Kidney (tissue), 14 donors: ENCODE results near the gene ABHD17A. TPM values are rescaled to one million over a fixed set of nuclear protein-coding genes. Genes with fewer than 3 reads are reported as not detected.
A peak's percentile ranks its signal among the peaks of the same experiment; 100 is the strongest.

Experiments used
- DNase-seq, 5 donors: peaks; one replicate each; pipeline ENCODE4 v3.0.0-alpha.2; 2013 to 2020
- FAIRE-seq: peaks from 2 replicates; lab custom pipeline; 2012; peaks lifted over from hg19 to GRCh38; lab: Jason Lieb, UNC
- H3K27ac ChIP-seq, 2 donors: one replicate each; pipeline ENCODE4 v1.7.0; 2013; ENCODE audit warnings: low read depth in 2 of 2, low read length in 2 of 2, inconsistent platforms in 1 of 2
- H3K27me3 ChIP-seq: one replicate; pipeline ENCODE4 v1.7.1; 2013; ENCODE audit warnings: low read length, inconsistent platforms; ENCODE audit not compliant: control insufficient read depth, insufficient read depth
- H3K36me3 ChIP-seq, 3 donors: one replicate each; pipeline versions ENCODE4 v1.7.0 to v1.7.1; 2013; ENCODE audit warnings: low read length in 3 of 3, control low read depth in 1 of 3, inconsistent platforms in 1 of 3; ENCODE audit not compliant: insufficient read depth in 3 of 3, control insufficient read depth in 2 of 3
- H3K4me1 ChIP-seq, 3 donors: one replicate each; pipeline versions ENCODE4 v1.7.0 to v1.7.1; 2013; ENCODE audit warnings: low read length in 3 of 3, inconsistent platforms in 1 of 3, low read depth in 1 of 3; ENCODE audit not compliant: control insufficient read depth in 2 of 3, insufficient read depth in 2 of 3
- H3K4me3 ChIP-seq, 3 donors: one replicate each; pipeline versions ENCODE4 v1.7.0 to v1.8.1; 2013; ENCODE audit warnings: low read length in 3 of 3, control low read depth in 1 of 3, inconsistent platforms in 1 of 3
- H3K9ac ChIP-seq, 3 donors: one replicate each; pipeline versions ENCODE4 v1.7.0 to v1.7.1; 2013; ENCODE audit warnings: low read length in 3 of 3, control low read depth in 1 of 3, inconsistent platforms in 1 of 3
- H3K9me3 ChIP-seq, 3 donors: one replicate each; pipeline versions ENCODE4 v1.7.0 to v1.7.1; 2013; ENCODE audit warnings: low read length in 3 of 3, control low read depth in 1 of 3, inconsistent platforms in 1 of 3; ENCODE audit not compliant: control insufficient read depth in 2 of 3, insufficient read depth in 1 of 3
- CTCF ChIP-seq: IDR thresholded peaks from 3 replicates; pipeline ENCODE4 v1.5.1; 2012; ENCODE audit warnings: mild to moderate bottlenecking, moderate library complexity, borderline replicate concordance; ENCODE audit not compliant: insufficient read depth; ENCODE audit errors: extremely low read depth
- intact Hi-C: fragments of 100-400 bp; cut with DNase I; formaldehyde crosslinking; loops from one replicate; pipeline ENCODE4 v1.11.1; 2022
- polyA plus RNA-seq: library from polyadenylated mRNA; stranded (reverse); fragments of 350-450 nt; fragmentation: Illumina TruSeq; extraction: RNeasy Lipid Tissue Mini Kit (QIAGEN cat#74804); gene quantifications from one replicate; pipeline ENCODE4 v1.2.3, GENCODE V29; 2014; ENCODE audit warnings: low read depth, low replicate concordance; ENCODE audit not compliant: insufficient read depth
- total RNA-seq: library from RNA; stranded (reverse); fragmentation: NEBNext Ultra II Directional; extraction: Animal tissue kit (Norgen Biotek cat#: 25700); gene quantifications from one replicate; pipeline ENCODE4 v1.2.1, GENCODE V29; 2021
- donor health status: control.
- donor health status: control.
- donor health status: control.
- donor health status: control.
- donor health status: control.
- donor health status: DM: yes; HTN: yes; CAD: no.
- donor health status: Normal renal cell carcinoma (clear cell type).

Gene ABHD17A
- total and polyA plus RNA-seq, 2 donors from 2014 or later, result 63.8 to 65.1 TPM

DNA sequence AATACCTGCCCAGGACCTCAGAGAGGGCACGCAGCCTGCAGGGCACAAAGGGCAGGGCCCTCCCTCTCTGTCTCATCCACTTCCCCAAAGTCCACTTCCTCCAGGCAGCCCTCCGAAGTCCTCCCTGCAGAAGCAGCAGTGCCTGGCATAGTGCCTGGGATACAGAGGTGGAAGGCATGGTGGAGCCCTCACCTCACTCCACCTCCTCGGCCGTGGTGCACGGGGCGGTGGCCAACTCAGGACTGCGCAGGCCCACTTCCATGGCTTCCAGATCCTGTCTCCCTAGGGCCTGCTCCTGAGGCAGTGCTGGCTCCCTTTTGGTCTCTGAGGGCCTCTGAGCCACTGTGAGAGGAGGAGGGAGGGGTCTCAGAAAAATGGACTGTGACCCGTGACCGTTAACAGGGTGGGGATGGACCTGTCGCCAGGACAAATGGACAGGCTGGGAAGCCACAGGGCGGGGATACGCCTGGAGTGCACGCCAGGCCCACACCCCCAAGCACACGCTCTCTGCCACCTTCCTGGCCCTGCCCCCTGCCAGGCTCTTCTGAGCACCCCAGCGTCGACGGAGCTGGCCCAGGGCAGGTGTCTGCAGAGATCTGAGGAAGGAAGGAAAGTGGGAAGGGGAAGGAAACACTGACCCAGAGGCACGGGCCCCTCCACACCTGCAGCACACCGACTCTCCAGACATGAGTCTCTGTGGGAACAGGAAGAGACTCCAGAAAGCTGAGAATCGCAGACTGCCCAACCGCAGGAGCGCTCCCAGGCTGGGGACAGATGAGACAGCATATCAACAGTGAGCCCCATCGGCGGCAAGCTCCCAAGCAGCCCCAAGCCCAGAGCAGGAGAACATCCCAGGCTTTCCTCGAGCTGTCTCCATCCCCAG lies 45.4 kb downstream of the ABHD17A start:
- no peaks in the 10 kb centered on the region for H3K27me3 ChIP-seq
- FAIRE-seq (no peak), DNase-seq (no peak)
- no peak for TF ChIP-seq CTCF
- H3K4me3 ChIP-seq, result no peak overlapping the region
- no peak overlapping the region for H3K27ac ChIP-seq
- H3K9me3 ChIP-seq, result no peaks in the 10 kb centered on the region
- no peaks in the 10 kb centered on the region for H3K36me3 ChIP-seq
- peaks cover 0 to 38% (median 0%) of the 10 kb centered on the region in 3 donors for H3K4me1 ChIP-seq
- intact Hi-C loops, result no loop called here
- H3K9ac ChIP-seq, result no peak overlapping the region

- no peaks in the 10 kb centered on the region for H3K9me3 ChIP-seq
- H3K4me3 ChIP-seq, result no peak overlapping the region
- peak; percentile 87 for TF ChIP-seq CTCF
- FAIRE-seq (no peak), DNase-seq (peak in 2 of 5 donors; percentile 59 to 78)
- no peak overlapping the region for H3K9ac ChIP-seq
- intact Hi-C loops, result no loop called here
- peak overlapping the region in 1 of 2 donors; percentile 32 for H3K27ac ChIP-seq
- no peaks in the 10 kb centered on the region for H3K27me3 ChIP-seq
- peaks cover 0 to 30% (median 0%) of the 10 kb centered on the region in 3 donors for H3K4me1 ChIP-seq
- no peaks in the 10 kb centered on the region for H3K36me3 ChIP-seq
Observed at GRCh38 chr19:1837625-1838105, 47.6 kb downstream of the ABHD17A start.

- H3K9ac ChIP-seq, result no peak overlapping the region
- intact Hi-C loops, result no loop called here
- no peak overlapping the region for H3K4me3 ChIP-seq
- TF ChIP-seq CTCF, result no peak
- FAIRE-seq, result no peak
- H3K27ac ChIP-seq, result no peak overlapping the region
- no peak for DNase-seq
- H3K9me3 ChIP-seq, result no peaks in the 10 kb centered on the region
- no peaks in the 10 kb centered on the region for H3K27me3 ChIP-seq
- no peaks in the 10 kb centered on the region for H3K36me3 ChIP-seq
- peaks cover 0 to 28% (median 0%) of the 10 kb centered on the region in 3 donors for H3K4me1 ChIP-seq
Observed at GRCh38 chr19:1837222-1837565, 48.1 kb downstream of the ABHD17A start.
